Putamen (tissue), 1 donor: ENCODE measurements around the gene MRPL24.

Experiments used
- DNase-seq: peaks from one replicate; pipeline ENCODE4 v3.0.0-alpha.2; 2016; ENCODE audit warnings: low spot score

MRPL24 gene

DNA sequence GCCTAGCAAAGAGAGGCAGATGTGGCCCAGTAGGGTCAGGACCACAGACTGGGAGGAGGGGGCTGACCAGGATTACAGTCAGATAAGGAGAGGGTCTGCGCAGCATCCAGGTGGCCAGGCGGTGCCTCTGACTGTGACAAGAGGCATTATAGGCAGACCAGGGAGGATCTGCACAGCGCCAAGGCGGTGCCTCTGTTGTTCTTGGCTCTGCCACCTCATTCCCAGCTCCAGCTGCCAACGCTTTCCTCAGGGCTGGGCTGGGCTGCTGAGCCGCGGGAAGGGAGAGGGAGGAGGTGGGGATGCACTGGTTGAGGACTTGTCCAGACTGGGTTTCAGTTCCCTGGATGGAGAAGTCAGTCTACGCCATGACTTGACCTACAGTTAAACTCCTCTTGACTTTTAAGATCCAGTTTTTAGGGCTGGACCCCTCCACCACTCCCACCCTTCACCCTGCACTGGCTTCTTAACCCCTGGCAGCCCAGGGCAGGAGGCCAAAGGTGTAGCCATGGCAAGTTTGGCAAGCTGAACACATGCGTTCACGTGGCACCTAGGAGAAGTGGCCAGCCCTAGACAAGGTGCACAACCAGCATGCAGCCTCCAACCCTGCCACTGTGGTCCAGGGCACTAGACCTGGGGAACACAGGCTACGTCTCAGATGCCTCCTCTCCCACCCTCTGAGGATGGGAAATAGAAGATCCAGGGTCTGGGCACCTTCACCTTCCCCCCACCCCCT lies 31.0 kb downstream of the MRPL24 start:
- DNase-seq: no peak

GRCh38 chr1:156709031-156709430 lies 31.9 kb downstream of the MRPL24 start:
- DNase-seq: no peak

GRCh38 chr1:156708218-156708661 lies 32.6 kb downstream of the MRPL24 start:
- DNase-seq: no peak

GRCh38 chr1:156707417-156708217 lies 33.3 kb downstream of the MRPL24 start:
- DNase-seq: no peak

- DNase-seq: no peak
These were observed 34.1 kb downstream of the MRPL24 start for GRCh38 chr1:156706657-156707416.

- DNase-seq: no peak
These were observed 34.8 kb downstream of the MRPL24 start for GRCh38 chr1:156705918-156706656.

GRCh38 chr1:156705321-156705917 lies 35.5 kb downstream of the MRPL24 start, which contains the start of gene CRABP2:
TSS of gene CRABP2 (minus strand) at chr1:156705583. CDS start at chr1:156705446, 137 bp downstream.
- DNase-seq: no peak

DNA sequence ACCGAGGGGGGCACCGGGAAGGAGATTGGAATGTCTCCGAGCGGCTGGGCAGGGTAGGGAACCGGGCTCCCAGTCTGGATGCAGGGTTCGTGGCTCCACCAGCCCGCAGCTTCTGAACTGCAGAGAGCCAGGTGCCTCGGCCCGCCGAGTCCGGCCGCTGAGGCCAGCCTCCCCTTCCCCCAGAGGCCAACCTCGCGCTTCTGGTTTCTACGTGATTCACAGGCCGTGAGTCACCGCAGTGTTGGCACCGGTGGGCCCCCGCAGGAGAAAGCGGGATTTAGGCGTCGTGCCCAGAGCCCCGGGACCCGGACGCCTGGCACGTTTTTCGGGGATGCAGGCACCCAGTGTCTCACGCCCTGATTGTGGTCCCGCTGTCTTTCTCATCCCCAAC lies 36.0 kb downstream of the MRPL24 start:
- no peak for DNase-seq

- DNase-seq: no peak
These were observed 36.6 kb downstream of the MRPL24 start for GRCh38 chr1:156704166-156704711.

DNA sequence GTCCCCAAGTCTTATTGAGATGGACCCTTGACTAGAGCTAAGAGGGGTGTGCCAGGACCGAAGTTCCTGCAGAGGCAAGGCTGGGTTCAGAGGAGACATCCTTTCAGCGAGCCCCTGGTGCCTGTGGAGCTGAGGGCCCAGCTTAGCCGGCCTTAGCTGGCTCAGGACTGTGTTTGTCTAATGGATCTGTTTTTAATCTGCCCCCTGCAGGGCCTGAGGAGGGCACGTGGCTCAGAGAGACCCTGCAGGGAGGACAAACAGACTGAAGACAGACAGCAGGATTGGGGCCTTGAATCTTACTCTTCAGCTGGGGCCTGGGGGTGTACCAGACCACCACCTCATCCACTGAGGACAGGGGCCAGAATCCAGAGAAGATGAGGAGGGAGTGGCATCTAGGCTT lies 37.1 kb downstream of the MRPL24 start:
- DNase-seq: no peak

DNA sequence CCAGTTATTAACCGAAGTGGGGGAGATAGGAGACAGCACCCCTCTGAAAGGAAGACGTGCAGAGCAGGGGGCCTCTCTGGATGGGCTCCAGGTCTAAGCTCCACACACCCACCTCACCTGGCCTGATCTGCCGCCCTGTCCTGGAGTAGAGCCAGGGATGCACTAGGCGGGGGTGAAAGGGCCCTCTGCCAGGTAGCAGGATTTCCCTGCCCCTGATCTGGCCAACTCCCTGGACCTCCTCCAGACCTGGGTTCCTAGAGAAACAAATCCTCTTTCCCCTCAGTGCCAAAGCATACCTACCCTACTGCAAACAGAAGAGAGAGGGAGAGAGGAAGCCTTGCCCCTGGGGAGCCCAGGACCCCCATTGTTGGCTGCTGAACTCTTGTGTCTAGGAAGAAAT lies 37.6 kb downstream of the MRPL24 start:
- no peak for DNase-seq

DNA sequence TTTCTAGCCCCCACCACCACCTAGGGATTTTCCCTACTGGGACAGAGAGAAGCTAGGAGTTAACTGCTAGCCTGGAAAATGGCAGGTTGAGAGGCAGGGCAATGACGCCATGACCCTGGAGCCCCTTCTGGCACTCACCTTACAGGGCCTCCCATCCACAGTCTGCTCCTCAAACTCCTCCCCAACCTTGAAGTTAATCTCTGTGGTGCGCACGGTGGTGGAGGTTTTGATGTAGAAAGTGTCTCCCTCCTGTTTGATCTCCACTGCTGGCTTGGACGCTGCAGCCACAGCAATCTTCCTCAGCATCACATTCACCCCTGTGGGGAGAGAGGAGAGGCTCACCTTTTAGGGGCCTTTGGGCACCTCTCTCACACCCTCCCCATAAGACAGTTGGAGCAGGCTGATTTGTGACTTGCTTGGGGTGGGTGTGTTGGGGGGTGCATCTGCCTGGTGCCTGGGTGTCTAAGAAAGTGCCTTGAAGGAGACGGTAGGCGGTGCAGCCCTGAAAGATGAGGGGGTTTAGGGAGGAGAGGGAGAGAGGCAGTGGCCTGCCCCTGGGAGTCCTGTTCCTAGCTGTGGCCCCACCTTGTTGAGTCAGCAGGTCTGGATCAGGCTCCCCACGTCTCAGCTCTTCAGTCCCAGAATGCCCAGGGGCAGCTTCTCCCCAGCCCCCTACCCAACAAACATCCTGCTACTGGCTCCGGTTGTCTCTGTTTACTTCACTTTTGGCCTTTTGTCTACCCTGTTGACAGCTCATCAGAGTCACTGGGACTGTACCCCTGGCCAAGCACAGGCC lies 40.0 kb downstream of the MRPL24 start:
- DNase-seq: no peak

DNA sequence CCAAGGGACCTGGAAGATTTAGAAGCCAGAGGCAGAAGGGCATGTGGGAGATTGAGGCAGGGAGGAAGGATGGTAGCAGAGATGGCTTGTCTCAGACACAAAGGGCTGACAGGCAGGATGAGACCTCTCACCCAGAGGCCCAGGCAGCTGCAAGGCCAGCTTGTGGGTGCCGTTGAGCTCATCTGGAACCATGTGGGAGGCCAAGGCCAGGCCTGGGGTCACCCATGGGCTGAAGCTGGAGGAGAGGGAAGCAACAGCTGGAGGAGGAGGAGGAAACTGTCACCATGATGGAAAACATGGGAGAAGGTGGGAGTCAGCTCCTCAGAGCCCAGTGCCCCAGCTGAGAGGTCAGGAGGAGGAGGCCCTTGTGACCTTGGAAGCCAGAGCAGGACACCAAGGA lies 41.9 kb downstream of the MRPL24 start:
- no peak for DNase-seq

DNA sequence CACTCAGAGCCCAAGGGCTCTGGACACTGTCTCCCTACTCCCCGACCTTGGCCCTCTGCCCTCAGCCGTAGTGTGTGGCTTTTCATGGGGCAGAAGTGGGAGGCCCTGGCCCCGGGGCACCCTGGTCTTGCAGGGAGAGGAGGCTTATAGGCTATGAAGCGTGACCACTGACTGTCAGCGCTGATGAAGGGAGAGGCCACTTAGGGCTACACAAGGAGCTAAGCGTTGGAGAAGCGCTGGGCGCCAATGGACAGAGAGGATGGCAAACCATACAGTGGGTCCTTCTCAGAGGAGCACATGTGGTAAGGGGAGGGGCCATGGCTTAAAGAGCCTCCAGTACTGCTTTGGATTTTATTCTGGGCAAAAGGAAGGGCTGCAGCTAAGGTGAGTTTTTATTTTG lies 43.4 kb downstream of the MRPL24 start:
- no peak for DNase-seq

GRCh38 chr1:156696755-156697154 lies 44.1 kb downstream of the MRPL24 start:
- DNase-seq: no peak

GRCh38 chr1:156694690-156694962 lies 46.3 kb downstream of the MRPL24 start:
- no peak for DNase-seq

- no peak for DNase-seq
These were observed 46.8 kb downstream of the MRPL24 start for GRCh38 chr1:156693848-156694689.

- DNase-seq: no peak
These were observed 47.7 kb downstream of the MRPL24 start for GRCh38 chr1:156692925-156693847.
